ENCODE measurements around the gene FBXW9.
"Not testable (repeated sequence)": the region's sequence is repeated elsewhere in the genome, so short reads cannot be mapped to it uniquely, and the experiment has no call there.

FBXW9 gene

GRCh38 chr19:12715929-12716328, 19.5 kb upstream of the FBXW9 start:
- no peak for DNase-seq

DNA sequence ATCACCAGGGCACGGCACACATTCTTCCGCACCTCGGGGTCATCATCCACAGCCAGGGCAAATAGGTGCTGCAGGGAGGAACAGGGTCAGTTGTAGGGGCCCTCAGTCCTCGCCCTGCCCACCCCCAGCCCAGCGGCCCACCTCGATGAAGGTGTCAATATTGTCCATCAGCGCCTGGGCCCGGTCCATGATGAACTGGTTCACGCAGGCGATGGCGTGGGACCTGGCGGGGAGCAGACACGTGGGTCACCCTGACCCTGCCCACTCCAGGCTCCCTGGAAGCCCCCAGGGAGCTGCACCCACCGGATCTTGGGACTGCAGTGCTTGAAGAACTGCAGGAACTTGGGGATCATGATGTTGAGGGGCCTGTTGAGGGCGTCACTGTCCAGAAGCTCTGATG, 18.7 kb upstream of the FBXW9 start:
- no peak for DNase-seq

DNA sequence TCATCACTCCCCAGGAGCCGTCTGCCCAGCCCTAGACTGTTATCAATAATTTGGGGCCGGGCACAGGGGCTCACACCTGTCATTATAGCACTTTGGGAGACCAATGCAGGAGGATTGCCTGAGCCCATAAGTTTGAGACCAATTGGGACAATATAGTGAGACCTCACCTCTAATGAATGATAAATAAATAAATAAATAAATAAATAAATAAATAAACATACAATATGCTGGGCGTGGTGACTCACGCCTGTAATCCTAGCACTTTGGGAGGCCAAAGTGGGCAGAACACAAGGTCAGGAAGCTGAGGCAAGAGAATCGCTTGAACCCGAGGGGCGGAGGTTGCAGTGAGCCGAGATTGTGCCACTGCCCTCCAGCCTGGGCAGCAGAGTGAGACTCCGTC, 16.9 kb upstream of the FBXW9 start:
- not testable (repeated sequence) for DNase-seq

DNA sequence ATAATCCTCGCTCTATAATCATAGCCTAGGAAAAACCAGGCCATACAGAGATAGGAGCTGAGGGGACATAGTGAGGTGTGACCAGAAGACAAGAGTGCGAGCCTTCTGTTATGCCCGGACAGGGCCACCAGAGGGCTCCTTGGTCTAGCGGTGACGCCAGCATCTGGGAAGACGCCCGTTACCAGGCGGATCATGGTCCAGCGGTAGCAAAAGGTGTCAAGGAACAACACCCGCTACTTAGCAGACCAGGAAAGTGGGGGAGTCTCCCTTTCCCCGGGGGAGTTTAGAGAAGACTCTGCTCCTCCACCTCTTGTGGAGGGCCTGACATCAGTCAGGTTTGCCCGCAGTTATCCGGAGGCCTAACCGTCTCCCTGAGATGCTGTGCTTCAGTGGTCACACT, 15.6 kb upstream of the FBXW9 start:
- peak in 1 of 51 donors; percentile 53 for DNase-seq

DNA sequence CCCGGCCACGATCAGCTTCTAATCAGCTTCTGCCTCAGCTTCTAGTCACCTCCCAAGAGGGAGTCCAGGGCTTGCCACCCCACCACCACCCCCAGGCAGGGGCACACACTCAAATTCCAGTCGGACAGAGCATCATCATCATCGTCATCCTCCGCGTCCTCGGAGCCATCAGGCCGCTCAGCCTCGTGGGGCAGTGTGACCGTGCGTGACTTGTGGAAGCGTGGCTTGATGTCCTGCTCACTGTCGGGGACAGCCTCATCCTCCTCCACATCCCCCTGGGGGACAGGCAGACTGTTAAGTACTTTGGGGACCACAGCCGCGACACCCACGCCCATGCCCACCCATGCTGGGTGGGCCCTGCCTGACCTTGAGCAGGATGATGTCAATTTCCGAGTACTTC, 14.8 kb upstream of the FBXW9 start:
- no peak for DNase-seq

DNA sequence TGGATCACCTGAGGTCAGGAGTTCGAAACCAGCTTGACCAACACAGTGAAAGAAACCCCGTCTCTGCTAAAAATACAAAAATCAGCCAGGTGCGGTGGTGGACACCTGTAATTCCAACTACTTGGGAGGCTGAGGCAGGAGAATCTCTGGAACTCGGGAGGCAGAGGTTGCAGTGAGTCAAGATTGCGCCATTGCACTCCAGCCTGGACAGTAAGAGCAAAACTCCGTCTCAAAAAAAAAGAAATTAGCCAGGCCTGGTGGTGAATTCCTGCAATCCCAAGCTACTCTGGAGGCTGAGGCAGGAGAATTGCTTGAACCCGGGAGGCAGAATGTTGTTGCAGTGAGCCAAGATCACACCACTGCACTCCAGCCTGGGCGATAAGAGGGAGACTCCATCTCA, 12.2 kb upstream of the FBXW9 start:
- no peak for DNase-seq

- DNase-seq = no peak
Observed at GRCh38 chr19:12706332-12706718, 9.9 kb upstream of the FBXW9 start.

DNA sequence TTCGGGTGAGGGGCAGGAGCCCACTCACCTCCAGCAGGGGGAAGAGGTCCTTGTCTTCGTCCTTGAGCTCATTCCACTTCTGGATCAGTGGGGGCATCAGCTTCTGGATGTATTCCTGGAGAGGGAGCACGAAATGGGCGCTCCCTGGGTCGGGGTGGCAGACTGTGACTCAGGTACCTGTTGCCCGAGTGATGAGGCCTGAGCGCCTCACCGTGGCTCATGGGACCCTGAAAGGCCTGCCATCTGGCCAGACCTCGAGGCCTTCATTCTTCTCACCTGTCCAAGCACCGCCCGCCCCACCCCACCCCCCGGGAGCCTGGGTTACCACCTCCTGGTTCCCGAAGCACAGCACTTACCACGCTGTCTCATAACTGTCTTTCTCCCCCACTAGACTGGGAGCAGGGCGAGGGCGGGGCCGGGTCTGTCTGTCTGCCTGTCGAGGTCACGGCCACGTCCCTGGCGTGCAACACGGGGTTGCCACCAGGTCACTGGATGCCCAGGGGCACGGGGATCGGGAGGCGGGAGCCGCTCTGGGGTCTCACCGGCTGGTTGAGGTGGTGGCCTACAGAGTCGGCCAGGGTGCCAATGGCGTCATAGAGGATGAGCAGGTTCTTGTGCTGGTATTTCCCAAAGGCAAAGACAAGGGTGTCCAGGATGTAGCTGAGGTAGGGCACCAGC, 9.4 kb upstream of the FBXW9 start:
- DNase-seq = no peak

DNA sequence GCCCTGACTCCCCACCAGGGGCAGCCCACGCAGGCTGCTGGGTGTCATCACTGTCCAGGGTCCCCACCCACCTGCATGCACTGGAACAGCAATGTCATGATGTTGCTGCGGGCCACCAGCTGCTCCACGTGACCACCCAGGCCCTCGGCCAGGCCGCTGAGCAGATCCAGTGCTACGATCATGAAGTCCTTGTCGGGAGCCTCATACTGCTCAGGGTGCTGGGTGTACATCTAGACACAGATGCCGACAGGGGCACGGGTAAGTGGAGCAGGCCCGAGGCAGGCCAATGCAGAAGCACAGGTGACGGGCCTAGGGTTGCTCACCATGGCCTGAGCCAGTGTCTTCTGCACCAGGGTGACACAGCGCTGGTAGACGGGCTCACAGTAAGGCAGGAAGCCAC, 8.7 kb upstream of the FBXW9 start:
- no peak for DNase-seq

- DNase-seq = peak in 2 of 51 donors; percentile 1 to 5
Observed at GRCh38 chr19:12703046-12703445, 6.6 kb upstream of the FBXW9 start.

GRCh38 chr19:12701596-12702282, 5.3 kb upstream of the FBXW9 start:
- no peak for DNase-seq

- no peak for DNase-seq
Observed at GRCh38 chr19:12698138-12698537, 1.7 kb upstream of the FBXW9 start.

- DNase-seq = not testable (repeated sequence)
Observed at GRCh38 chr19:12697425-12697824, 994 bp upstream of the FBXW9 start.

GRCh38 chr19:12695997-12696365, 450 bp downstream of the FBXW9 start:
- no peak for DNase-seq

DNA sequence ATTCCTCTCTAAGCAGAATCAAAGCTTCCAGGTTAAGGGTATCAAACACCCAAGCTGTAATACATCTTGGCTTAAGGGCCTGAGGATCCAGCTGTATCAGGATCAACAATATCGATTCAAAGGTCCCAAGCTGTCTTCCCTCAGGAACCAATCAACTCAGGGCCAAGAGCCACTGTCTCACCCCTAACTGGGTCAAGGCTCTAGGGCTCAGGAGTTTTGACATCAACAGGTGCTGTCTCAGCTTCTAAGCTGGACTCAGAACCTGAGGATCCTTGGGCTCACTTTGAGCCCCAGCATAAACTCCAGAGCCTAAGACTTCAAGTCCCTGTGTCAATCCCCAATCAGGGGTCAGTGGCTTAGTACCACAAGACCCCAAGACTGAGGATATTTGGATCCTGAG, 917 bp downstream of the FBXW9 start:
- no peak for DNase-seq

DNA sequence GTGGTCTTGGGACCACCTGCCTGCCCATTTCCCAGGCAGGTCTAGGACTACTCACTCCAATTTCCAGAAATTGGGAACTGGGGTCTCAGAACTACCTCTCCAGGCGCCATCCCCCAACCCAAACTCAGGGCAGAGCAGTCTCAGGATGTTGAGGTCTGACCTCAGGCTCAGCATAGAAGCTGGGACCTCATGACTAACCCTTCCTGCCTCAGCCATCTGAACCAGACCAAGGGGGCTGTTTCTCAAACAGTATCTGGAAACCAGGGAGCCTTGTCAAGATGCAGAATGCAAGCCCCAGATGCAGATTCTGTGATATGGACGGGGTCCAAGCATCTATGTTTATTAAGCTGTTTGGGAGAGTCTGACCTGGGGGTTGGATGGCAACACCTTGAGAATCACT, 1.3 kb downstream of the FBXW9 start:
- no peak for DNase-seq

GRCh38 chr19:12694641-12695040, 1.8 kb downstream of the FBXW9 start:
- DNase-seq = no peak

- DNase-seq = no peak
Observed at GRCh38 chr19:12692960-12693359, 3.5 kb downstream of the FBXW9 start.

DNA sequence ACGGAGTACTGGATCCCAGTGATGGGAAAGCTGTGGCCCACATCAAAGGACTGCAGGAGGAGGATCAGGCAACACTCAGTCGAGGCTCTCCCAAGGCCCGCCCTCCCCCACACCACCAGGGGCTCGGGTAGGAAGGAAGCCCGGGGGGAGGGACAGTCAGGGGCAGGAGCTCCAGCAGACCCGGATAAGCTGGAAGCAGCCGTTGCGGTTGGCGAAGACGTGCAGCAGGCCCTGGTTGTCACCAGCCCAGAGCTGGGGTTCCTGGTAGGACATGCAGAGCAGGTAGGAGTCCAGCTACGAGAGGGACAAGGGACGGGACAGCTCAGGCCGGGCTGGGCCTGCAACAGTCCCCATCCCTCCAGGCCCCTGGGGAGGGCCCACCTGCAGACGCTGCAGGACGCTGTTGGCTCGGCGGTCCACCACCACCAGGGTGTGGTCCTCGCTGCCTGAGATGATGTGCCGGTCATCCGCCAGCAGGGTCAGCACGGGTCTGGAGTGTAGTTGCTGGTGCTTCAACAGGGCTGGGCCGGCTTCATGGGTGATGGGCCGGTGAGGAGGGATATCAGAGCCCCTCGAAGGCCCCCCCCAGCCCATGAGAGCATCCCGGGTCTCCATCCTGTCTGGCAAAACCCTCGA, 6.7 kb downstream of the FBXW9 start:
- DNase-seq = no peak

- no peak for DNase-seq
Observed at GRCh38 chr19:12689012-12689411, 7.4 kb downstream of the FBXW9 start.

DNA sequence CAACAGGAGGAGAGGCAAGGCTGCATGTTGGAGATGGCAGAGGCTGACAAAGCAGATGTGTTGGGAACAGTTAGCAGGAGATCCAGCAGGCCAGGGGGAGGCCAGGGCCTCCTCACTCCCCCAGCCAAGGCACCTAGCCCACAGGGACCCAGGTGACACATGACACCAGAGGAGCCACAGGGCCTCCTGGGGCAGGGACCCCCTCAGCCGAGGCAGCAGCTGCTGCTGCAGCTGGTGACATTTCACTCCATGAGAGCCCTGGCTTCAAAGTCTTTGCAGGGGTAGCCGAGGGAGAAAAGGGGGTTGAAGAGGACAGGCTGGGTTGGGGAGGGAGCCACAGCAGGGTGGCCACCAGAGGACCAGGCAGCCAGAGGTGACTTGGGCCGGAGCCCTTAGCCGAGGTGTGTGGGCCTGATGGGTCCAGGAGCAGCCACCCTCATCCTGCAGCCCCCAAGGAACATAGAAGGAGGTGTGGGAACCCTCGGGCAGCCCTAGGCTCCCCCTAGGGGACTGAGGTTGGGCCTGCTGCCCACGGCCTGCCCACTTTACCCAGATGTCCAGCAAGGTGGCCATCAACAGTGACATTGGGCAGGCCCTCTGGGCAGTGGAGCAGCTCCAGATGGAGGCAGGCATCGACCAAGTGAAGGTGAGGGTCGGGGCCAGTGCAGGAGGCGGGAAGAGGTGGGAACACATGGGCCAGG, 8.8 kb downstream of the FBXW9 start, which contains the start of gene GNG14:
TSS of gene GNG14 (plus strand) at position 503 of the 701 bp plus-strand sequence. CDS start at position 554, 51 bp downstream.
- no peak for DNase-seq

DNA sequence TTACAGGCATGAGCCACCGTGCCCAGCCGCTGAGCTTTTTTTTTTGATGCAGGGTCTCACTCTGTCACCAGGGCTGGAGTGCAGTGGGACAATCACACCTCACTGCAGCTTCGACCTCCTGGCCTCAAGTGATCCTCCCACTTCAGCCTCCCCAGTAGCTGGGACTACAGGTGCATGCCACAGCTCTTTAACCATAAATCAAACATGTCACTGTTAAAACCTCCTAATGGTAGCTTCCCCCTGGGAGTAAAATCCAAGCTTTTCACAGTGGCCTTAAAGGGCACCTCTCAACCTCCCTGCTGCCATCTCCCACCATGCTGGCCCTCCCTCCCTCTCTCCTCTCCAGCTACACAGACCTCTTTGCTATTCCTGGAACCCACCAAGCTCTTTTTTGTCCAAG, 10.6 kb downstream of the FBXW9 start:
- no peak for DNase-seq
